Adrenal gland (tissue), 5 donors: ENCODE measurements around the gene GJC3.

Experiments
- POLR2A ChIP-seq, 2 donors: fragments of 450-650 bp; IDR thresholded peaks; one replicate each; pipeline ENCODE4 v1.6.1; 2017; ENCODE audit warnings: antibody characterized with exemption in 2 of 2, mild to moderate bottlenecking in 2 of 2, moderate library complexity in 1 of 2
- TF ChIP-seq, protein P1 (sequence below), 6 experiments: fragments of 450-650 bp in 4 of 6; fragments of 200-600 bp in 2 of 6; sonication (generic) in 1 of 6; IDR thresholded peaks; 1 replicate in 5 of 6; 2 replicates in 1 of 6; pipeline versions ENCODE4 v1.5.1 to v1.8.0; 2016 to 2021; ENCODE audit warnings: antibody characterized with exemption in 6 of 6, mild to moderate bottlenecking in 2 of 6, moderate library complexity in 1 of 6
- donor health status: DM: no; HTN: no; CAD: no.

DNA sequence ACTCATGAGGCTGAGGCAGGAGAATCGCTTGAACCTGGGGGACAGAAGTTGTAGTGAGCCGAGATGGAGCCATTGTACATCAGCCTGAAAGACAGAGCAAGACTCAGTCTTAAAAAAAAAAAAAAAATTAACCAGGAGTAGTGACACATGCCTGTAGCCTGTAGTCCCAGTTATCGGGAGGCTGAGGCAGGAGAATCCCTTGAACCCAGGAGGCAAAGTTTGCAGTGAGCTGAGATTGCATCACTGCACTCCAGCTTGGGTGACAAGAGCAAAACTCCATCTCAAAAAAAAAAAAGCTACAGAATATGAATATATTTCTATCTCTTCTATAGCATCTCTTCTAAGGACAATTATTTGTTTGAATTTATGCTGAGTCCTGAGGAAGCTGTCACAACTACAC, 39.9 kb upstream of the GJC3 start:
- TF ChIP-seq POLR2A (IDR thresholded peaks at IDR 0.05), result no peak
- TF ChIP-seq, protein P1, sequence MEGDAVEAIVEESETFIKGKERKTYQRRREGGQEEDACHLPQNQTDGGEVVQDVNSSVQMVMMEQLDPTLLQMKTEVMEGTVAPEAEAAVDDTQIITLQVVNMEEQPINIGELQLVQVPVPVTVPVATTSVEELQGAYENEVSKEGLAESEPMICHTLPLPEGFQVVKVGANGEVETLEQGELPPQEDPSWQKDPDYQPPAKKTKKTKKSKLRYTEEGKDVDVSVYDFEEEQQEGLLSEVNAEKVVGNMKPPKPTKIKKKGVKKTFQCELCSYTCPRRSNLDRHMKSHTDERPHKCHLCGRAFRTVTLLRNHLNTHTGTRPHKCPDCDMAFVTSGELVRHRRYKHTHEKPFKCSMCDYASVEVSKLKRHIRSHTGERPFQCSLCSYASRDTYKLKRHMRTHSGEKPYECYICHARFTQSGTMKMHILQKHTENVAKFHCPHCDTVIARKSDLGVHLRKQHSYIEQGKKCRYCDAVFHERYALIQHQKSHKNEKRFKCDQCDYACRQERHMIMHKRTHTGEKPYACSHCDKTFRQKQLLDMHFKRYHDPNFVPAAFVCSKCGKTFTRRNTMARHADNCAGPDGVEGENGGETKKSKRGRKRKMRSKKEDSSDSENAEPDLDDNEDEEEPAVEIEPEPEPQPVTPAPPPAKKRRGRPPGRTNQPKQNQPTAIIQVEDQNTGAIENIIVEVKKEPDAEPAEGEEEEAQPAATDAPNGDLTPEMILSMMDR (IDR thresholded peaks at IDR 0.05), result no peak
